Neural progenitor cell (in vitro differentiated cells): ENCODE results near the gene AIF1L. TPM values are rescaled to one million over a fixed set of nuclear protein-coding genes. Genes with fewer than 3 reads are reported as not detected.

Source experiments
- DNase-seq: peaks from one replicate; pipeline ENCODE4 v3.0.0-alpha.2; 2016; ENCODE audit warnings: low spot score
- H2AFZ ChIP-seq: fragments of 200-600 bp; sonication (generic); replicated peaks from 2 replicates; pipeline ENCODE4 v1.6.1; 2016; ENCODE audit warnings: antibody characterized with exemption
- H3F3A ChIP-seq: fragments of 200-600 bp; sonication (generic); 2 replicates; pipeline ENCODE4 v1.6.1; 2016; ENCODE audit warnings: antibody characterized with exemption, low read depth
- H3K27ac ChIP-seq: fragments of 200-600 bp; sonication (generic); 2 replicates; pipeline ENCODE4 v1.5.1; 2016; ENCODE audit warnings: mild to moderate bottlenecking
- H3K27me3 ChIP-seq: fragments of 200-600 bp; sonication (generic); 2 replicates; pipeline ENCODE4 v1.6.1; 2016; ENCODE audit warnings: mild to moderate bottlenecking, moderate library complexity
- H3K36me3 ChIP-seq: fragments of 200-600 bp; sonication (generic); 2 replicates; pipeline ENCODE4 v1.5.1; 2016
- H3K4me1 ChIP-seq: fragments of 200-600 bp; sonication (generic); 2 replicates; pipeline ENCODE4 v1.6.1; 2016; ENCODE audit warnings: mixed run types
- H3K4me2 ChIP-seq: fragments of 200-600 bp; sonication (generic); 2 replicates; pipeline ENCODE4 v1.6.1; 2016
- H3K4me3 ChIP-seq: fragments of 200-600 bp; sonication (generic); 2 replicates; pipeline ENCODE4 v1.5.1; 2016
- H3K79me2 ChIP-seq: fragments of 200-600 bp; sonication (generic); 2 replicates; pipeline ENCODE4 v1.6.1; 2016; ENCODE audit warnings: low read depth
- H3K9ac ChIP-seq: fragments of 200-600 bp; sonication (generic); 2 replicates; pipeline ENCODE4 v1.6.1; 2016
- H3K9me3 ChIP-seq: fragments of 200-600 bp; sonication (generic); 2 replicates; pipeline ENCODE4 v1.5.1; 2016; ENCODE audit warnings: low read depth
- H4K20me1 ChIP-seq: fragments of 200-600 bp; sonication (generic); 2 replicates; pipeline ENCODE4 v1.6.1; 2016; ENCODE audit warnings: low read depth
- H3K27ac Mint-ChIP-seq: 3 replicates; pipeline ENCODE4 v1.8.0; 2021; ENCODE audit warnings: mixed read lengths
- H3K27me3 Mint-ChIP-seq: 2 replicates; pipeline ENCODE4 v1.8.0; 2022; ENCODE audit warnings: low read depth, mild to moderate bottlenecking, inconsistent platforms, moderate library complexity, mixed read lengths; ENCODE audit not compliant: insufficient read depth
- H3K36me3 Mint-ChIP-seq: 3 replicates; pipeline ENCODE4 v1.8.0; 2021; ENCODE audit warnings: mixed read lengths
- H3K4me1 Mint-ChIP-seq: 3 replicates; pipeline ENCODE4 v1.8.0; 2021; ENCODE audit warnings: mixed read lengths
- H3K4me3 Mint-ChIP-seq: 3 replicates; pipeline ENCODE4 v1.8.0; 2021; ENCODE audit warnings: mild to moderate bottlenecking, moderate library complexity, mixed read lengths
- H3K9me3 Mint-ChIP-seq: 3 replicates; pipeline ENCODE4 v1.8.0; 2020; ENCODE audit warnings: mixed read lengths
- CTCF ChIP-seq: fragments of 200-600 bp; sonication (generic); IDR thresholded peaks from 2 replicates; pipeline ENCODE4 v1.5.1; 2017; ENCODE audit warnings: antibody characterized with exemption, mild to moderate bottlenecking
- EZH2 ChIP-seq: fragments of 200-600 bp; sonication (generic); IDR thresholded peaks from 2 replicates; pipeline ENCODE4 v1.6.1; 2017; ENCODE audit warnings: antibody characterized with exemption, mild to moderate bottlenecking, moderate library complexity
- EZH2phosphoT487 ChIP-seq: fragments of 200-600 bp; sonication (generic); IDR thresholded peaks from 2 replicates; pipeline ENCODE4 v1.6.1; 2017; ENCODE audit warnings: antibody characterized with exemption
- total RNA-seq: library from RNA; depleted of rRNA; stranded (reverse); fragments of >200 nt; gene quantifications from 2 replicates; pipeline ENCODE4 v1.2.3, GENCODE V29; 2015; ENCODE audit warnings: low replicate concordance

AIF1L gene
- total RNA-seq, 1 donor from 2014 or later = 69.0 TPM

GRCh38 chr9:131105952-131106351 is 9.6 kb downstream of the AIF1L start:
- Histone ChIP-seq H2AFZ (no peak overlapping the region), H3K27me3 (no peaks in the 10 kb centered on the region), H3K27ac (no peak overlapping the region), H4K20me1 (no peaks in the 10 kb centered on the region), H3K79me2 (peaks cover 4% of the 10 kb centered on the region), H3K4me2 (no peak overlapping the region), H3F3A (peaks cover 16% of the 10 kb centered on the region), H3K9ac (no peak overlapping the region), H3K4me3 (no peak overlapping the region), H3K9me3 (no peaks in the 10 kb centered on the region), H3K4me1 (no peaks in the 10 kb centered on the region), H3K36me3 (no peaks in the 10 kb centered on the region)
- Mint-ChIP-seq H3K36me3 (peaks cover 8% of the 10 kb centered on the region), H3K27ac (no peak overlapping the region), H3K27me3 (peaks cover 4% of the 10 kb centered on the region), H3K4me1 (peaks cover 8% of the 10 kb centered on the region), H3K9me3 (no peaks in the 10 kb centered on the region), H3K4me3 (no peak overlapping the region)
- no peak for TF ChIP-seq EZH2
- TF ChIP-seq EZH2phosphoT487 = no peak
- no peak for DNase-seq

- H3K9ac ChIP-seq = no peak overlapping the region
- H3K4me2 ChIP-seq = no peak overlapping the region
- TF ChIP-seq CTCF (no peak), EZH2 (no peak), EZH2phosphoT487 (no peak)
- Mint-ChIP-seq H3K4me3 (no peak overlapping the region), H3K36me3 (peaks cover 10% of the 10 kb centered on the region), H3K27me3 (peaks cover 5% of the 10 kb centered on the region), H3K9me3 (no peaks in the 10 kb centered on the region), H3K4me1 (peaks cover 23% of the 10 kb centered on the region), H3K27ac (no peak overlapping the region)
- no peaks in the 10 kb centered on the region for H3K36me3 ChIP-seq
- no peak overlapping the region for H3K4me3 ChIP-seq
- H4K20me1 ChIP-seq = no peaks in the 10 kb centered on the region
- H3K27ac ChIP-seq = no peak overlapping the region
- no peak for DNase-seq
- H3K27me3 ChIP-seq = no peaks in the 10 kb centered on the region
- H3K9me3 ChIP-seq = no peaks in the 10 kb centered on the region
- H3F3A ChIP-seq = peaks cover 32% of the 10 kb centered on the region
- no peaks in the 10 kb centered on the region for H3K79me2 ChIP-seq
- no peak overlapping the region for H2AFZ ChIP-seq
- peaks cover 18% of the 10 kb centered on the region for H3K4me1 ChIP-seq
These were observed 11.4 kb downstream of the AIF1L start for GRCh38 chr9:131107760-131108159.

GRCh38 chr9:131111186-131111853 is 15.0 kb downstream of the AIF1L start:
- no peak overlapping the region for H3K9ac ChIP-seq
- H4K20me1 ChIP-seq = no peaks in the 10 kb centered on the region
- no peaks in the 10 kb centered on the region for H3K36me3 ChIP-seq
- H3K27me3 ChIP-seq = no peaks in the 10 kb centered on the region
- peaks cover 32% of the 10 kb centered on the region for H3F3A ChIP-seq
- Mint-ChIP-seq H3K4me3 (peak overlapping the region; percentile 57), H3K27ac (no peak overlapping the region), H3K4me1 (peaks cover 27% of the 10 kb centered on the region), H3K27me3 (peaks cover 7% of the 10 kb centered on the region), H3K36me3 (peaks cover 8% of the 10 kb centered on the region), H3K9me3 (no peaks in the 10 kb centered on the region)
- H3K4me2 ChIP-seq = peak overlapping the region; percentile 65
- peaks cover 18% of the 10 kb centered on the region for H3K4me1 ChIP-seq
- no peaks in the 10 kb centered on the region for H3K79me2 ChIP-seq
- peak overlapping the region; percentile 84 for H3K27ac ChIP-seq
- H3K9me3 ChIP-seq = no peaks in the 10 kb centered on the region
- TF ChIP-seq EZH2 = no peak
- TF ChIP-seq EZH2phosphoT487 = no peak
- TF ChIP-seq CTCF = no peak
- peak overlapping the region; percentile 27 for H3K4me3 ChIP-seq
- peak; percentile 51 for DNase-seq
- H2AFZ ChIP-seq = no peak overlapping the region

- Histone ChIP-seq H2AFZ (no peak overlapping the region), H3F3A (peaks cover 32% of the 10 kb centered on the region), H3K36me3 (no peaks in the 10 kb centered on the region), H3K27me3 (no peaks in the 10 kb centered on the region), H3K4me2 (peak overlapping the region; percentile 65), H3K4me1 (peaks cover 18% of the 10 kb centered on the region), H3K9ac (no peak overlapping the region), H3K9me3 (no peaks in the 10 kb centered on the region), H4K20me1 (no peaks in the 10 kb centered on the region), H3K27ac (peak overlapping the region; percentile 84), H3K4me3 (peak overlapping the region; percentile 27), H3K79me2 (no peaks in the 10 kb centered on the region)
- peaks cover 8% of the 10 kb centered on the region for H3K36me3 Mint-ChIP-seq
- H3K9me3 Mint-ChIP-seq = no peaks in the 10 kb centered on the region
- H3K4me3 Mint-ChIP-seq = no peak overlapping the region
- no peak overlapping the region for H3K27ac Mint-ChIP-seq
- peak; percentile 93 for DNase-seq
- peaks cover 7% of the 10 kb centered on the region for H3K27me3 Mint-ChIP-seq
- H3K4me1 Mint-ChIP-seq = peaks cover 27% of the 10 kb centered on the region
- no peak for TF ChIP-seq EZH2phosphoT487
- TF ChIP-seq EZH2 = no peak
- peak; percentile 33 for TF ChIP-seq CTCF
These were observed 15.6 kb downstream of the AIF1L start for GRCh38 chr9:131111854-131112311.
